Panc1 (cell line): ENCODE results near the gene RBKS. TPM values are rescaled to one million over a fixed set of nuclear protein-coding genes. Genes with fewer than 3 reads are reported as not detected.

Source experiments
- ATAC-seq: fragments of 200-7000 bp; cut with Tn5 transposase; 2 replicates; pipeline ENCODE4 v1.9.1; 2020; ENCODE audit warnings: mild to moderate bottlenecking, moderate library complexity
- BruUV-seq: library from RNA; stranded (reverse); fragments of 400-500 nt; replicated peaks from 2 replicates; lab custom pipeline; 2021; lab: Mats Ljungman, UMichigan
- CTCF ChIA-PET: fragments of 300-600 bp; sonication (Branson Sonifier 250); formaldehyde crosslinking; loops from one replicate; lab custom pipeline; 2022; ENCODE audit warnings: antibody characterized with exemption; lab: Charles Lee
- POLR2A ChIA-PET: fragments of 300-600 bp; sonication (Branson Sonifier 250); formaldehyde crosslinking; loops from one replicate; lab custom pipeline; 2022; ENCODE audit warnings: antibody characterized with exemption; lab: Charles Lee
- DNase-seq: peaks from one replicate; pipeline ENCODE4 v3.0.0-alpha.2; 2010; ENCODE audit warnings: low read depth, low spot score
- H3K27ac ChIP-seq: 2 replicates; pipeline ENCODE4 v1.5.1; 2011; ENCODE audit warnings: mild to moderate bottlenecking, low read length, inconsistent platforms
- H3K27me3 ChIP-seq: fragments of 200-500 bp; sonication (Bioruptor generic); 2 replicates; pipeline ENCODE4 v1.6.0; 2014; ENCODE audit warnings: low read length, inconsistent platforms; ENCODE audit not compliant: control insufficient read depth, insufficient read depth
- H3K36me3 ChIP-seq: fragments of 200-500 bp; sonication (Bioruptor generic); 2 replicates; pipeline ENCODE4 v1.5.1; 2014; ENCODE audit warnings: inconsistent platforms, mild to moderate bottlenecking, low read length, moderate library complexity; ENCODE audit not compliant: control insufficient read depth, insufficient read depth
- H3K4me1 ChIP-seq: 2 replicates; pipeline ENCODE4 v1.5.1; 2011; ENCODE audit warnings: inconsistent platforms, mild to moderate bottlenecking, low read length, moderate library complexity; ENCODE audit not compliant: control insufficient read depth, insufficient read depth
- H3K4me3 ChIP-seq, 2 experiments: 2 replicates each; pipeline ENCODE4 v1.5.1; 2011 to 2012; ENCODE audit warnings: low read depth in 2 of 2, low read length in 2 of 2, mild to moderate bottlenecking in 2 of 2, inconsistent platforms in 1 of 2, moderate library complexity in 1 of 2
- H3K9me3 ChIP-seq: fragments of 200-500 bp; sonication (Bioruptor generic); 2 replicates; pipeline ENCODE4 v1.5.1; 2014; ENCODE audit warnings: low read depth, mild to moderate bottlenecking, inconsistent platforms, low read length, moderate library complexity; ENCODE audit not compliant: control insufficient read depth, insufficient read depth
- POLR2AphosphoS5 ChIP-seq: IDR thresholded peaks from 2 replicates; pipeline ENCODE4 v1.6.1; 2012; ENCODE audit warnings: mild to moderate bottlenecking, low read depth, low read length, moderate library complexity
- SIN3A ChIP-seq: IDR thresholded peaks from 2 replicates; pipeline ENCODE4 v1.6.1; 2012; ENCODE audit warnings: low read depth, mild to moderate bottlenecking, low read length, moderate library complexity, borderline replicate concordance; ENCODE audit not compliant: insufficient read depth
- TCF7L2 ChIP-seq: IDR thresholded peaks from 2 replicates; pipeline ENCODE4 v1.6.1; 2011; ENCODE audit warnings: mild to moderate bottlenecking, low read depth, low read length, inconsistent platforms
- in situ Hi-C: cut with HindIII; loops from 2 replicates; pipeline ENCODE4 v1.10.0; 2016; ENCODE audit warnings: low sequenced_read_pairs, low pct_unique_long_range_greater_than_20kb
- intact Hi-C: fragments of 100-400 bp; cut with micrococcal nuclease; formaldehyde crosslinking; loops from one replicate; pipeline ENCODE4 v1.10.0; 2022; ENCODE audit not compliant: unreplicated experiment
- total RNA-seq: library from RNA; stranded (reverse); gene quantifications from one replicate; pipeline ENCODE4 v1.2.1, GENCODE V29; 2021; ENCODE audit not compliant: unreplicated experiment
- TF ChIP-seq, protein P1 (sequence below), 2 experiments: IDR thresholded peaks; 2 replicates each; pipeline ENCODE4 v1.6.1; 2011 to 2012; ENCODE audit warnings: low read depth in 2 of 2, control low read depth in 1 of 2, low read length in 1 of 2, mild to moderate bottlenecking in 1 of 2, moderate library complexity in 1 of 2; ENCODE audit not compliant: insufficient read depth in 1 of 2
- TF ChIP-seq, protein P2 (sequence below): fragments of 450-650 bp; IDR thresholded peaks from 2 replicates; pipeline ENCODE4 v1.5.1; 2017; ENCODE audit warnings: mild to moderate bottlenecking

Gene RBKS
- total RNA-seq, 1 experiment from 2014 or later = 2.2 TPM

DNA sequence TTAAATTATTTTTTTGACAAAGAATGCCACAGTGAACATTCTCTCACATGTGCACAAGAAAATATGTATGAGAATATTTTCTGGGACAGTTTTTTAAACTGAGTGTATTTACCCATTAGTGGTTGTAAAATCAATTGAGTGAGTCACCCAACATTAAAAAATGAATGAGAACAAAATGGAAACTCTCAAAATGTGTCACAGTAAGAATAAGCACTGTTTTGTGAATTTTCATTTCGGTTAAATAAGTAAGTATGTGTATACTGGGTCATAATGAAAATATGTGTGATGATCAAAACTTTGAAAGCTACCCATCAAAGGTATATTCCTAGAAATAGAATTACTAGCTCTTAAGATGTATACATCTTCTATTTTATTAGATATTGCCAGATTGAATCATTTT, 11.9 kb upstream of the RBKS start:
- CTCF ChIA-PET = no interaction called here
- no TSS peak for BruUV-seq
- POLR2A ChIA-PET = no interaction called here
- no peaks in the 10 kb centered on the region for H3K36me3 ChIP-seq
- H3K27me3 ChIP-seq = no peaks in the 10 kb centered on the region
- ATAC-seq = no peak
- intact Hi-C loops (no loop called here), in situ Hi-C loops (no loop called here)
- no peak for DNase-seq
- H3K4me1 ChIP-seq = no peaks in the 10 kb centered on the region
- TF ChIP-seq POLR2AphosphoS5 (no peak), SIN3A (no peak), TCF7L2 (no peak)
- TF ChIP-seq, protein P1, sequence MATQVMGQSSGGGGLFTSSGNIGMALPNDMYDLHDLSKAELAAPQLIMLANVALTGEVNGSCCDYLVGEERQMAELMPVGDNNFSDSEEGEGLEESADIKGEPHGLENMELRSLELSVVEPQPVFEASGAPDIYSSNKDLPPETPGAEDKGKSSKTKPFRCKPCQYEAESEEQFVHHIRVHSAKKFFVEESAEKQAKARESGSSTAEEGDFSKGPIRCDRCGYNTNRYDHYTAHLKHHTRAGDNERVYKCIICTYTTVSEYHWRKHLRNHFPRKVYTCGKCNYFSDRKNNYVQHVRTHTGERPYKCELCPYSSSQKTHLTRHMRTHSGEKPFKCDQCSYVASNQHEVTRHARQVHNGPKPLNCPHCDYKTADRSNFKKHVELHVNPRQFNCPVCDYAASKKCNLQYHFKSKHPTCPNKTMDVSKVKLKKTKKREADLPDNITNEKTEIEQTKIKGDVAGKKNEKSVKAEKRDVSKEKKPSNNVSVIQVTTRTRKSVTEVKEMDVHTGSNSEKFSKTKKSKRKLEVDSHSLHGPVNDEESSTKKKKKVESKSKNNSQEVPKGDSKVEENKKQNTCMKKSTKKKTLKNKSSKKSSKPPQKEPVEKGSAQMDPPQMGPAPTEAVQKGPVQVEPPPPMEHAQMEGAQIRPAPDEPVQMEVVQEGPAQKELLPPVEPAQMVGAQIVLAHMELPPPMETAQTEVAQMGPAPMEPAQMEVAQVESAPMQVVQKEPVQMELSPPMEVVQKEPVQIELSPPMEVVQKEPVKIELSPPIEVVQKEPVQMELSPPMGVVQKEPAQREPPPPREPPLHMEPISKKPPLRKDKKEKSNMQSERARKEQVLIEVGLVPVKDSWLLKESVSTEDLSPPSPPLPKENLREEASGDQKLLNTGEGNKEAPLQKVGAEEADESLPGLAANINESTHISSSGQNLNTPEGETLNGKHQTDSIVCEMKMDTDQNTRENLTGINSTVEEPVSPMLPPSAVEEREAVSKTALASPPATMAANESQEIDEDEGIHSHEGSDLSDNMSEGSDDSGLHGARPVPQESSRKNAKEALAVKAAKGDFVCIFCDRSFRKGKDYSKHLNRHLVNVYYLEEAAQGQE (IDR thresholded peaks at IDR 0.05; ENCODE audit: insufficient read depth in 1 of 2, low read depth in 2 of 2, low read length in 1 of 2) = no peak
- TF ChIP-seq, protein P2, sequence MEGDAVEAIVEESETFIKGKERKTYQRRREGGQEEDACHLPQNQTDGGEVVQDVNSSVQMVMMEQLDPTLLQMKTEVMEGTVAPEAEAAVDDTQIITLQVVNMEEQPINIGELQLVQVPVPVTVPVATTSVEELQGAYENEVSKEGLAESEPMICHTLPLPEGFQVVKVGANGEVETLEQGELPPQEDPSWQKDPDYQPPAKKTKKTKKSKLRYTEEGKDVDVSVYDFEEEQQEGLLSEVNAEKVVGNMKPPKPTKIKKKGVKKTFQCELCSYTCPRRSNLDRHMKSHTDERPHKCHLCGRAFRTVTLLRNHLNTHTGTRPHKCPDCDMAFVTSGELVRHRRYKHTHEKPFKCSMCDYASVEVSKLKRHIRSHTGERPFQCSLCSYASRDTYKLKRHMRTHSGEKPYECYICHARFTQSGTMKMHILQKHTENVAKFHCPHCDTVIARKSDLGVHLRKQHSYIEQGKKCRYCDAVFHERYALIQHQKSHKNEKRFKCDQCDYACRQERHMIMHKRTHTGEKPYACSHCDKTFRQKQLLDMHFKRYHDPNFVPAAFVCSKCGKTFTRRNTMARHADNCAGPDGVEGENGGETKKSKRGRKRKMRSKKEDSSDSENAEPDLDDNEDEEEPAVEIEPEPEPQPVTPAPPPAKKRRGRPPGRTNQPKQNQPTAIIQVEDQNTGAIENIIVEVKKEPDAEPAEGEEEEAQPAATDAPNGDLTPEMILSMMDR = no peak
- H3K27ac ChIP-seq = no peak overlapping the region
- no peaks in the 10 kb centered on the region for H3K9me3 ChIP-seq
- no peak overlapping the region for H3K4me3 ChIP-seq

DNA sequence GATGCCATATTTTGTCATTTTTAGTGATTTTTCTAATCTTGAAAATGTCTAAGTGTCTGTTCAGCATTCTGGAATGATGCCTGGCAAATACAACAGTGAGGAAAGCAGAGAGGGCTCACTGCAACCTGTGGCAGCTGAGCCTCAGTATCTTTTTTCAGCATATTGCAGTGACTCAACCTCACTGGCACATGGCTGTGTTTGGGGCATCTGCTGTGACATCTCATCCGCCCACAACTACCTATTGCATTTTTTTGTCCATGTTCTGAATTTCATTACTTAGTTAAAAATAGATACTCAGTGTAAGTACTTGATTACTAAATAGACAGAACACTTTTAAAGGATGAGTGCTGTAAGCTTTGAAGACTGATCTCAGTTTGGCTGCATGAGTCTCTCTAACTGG, 11.0 kb upstream of the RBKS start:
- in situ Hi-C loops (no loop called here), intact Hi-C loops (no loop called here)
- Histone ChIP-seq H3K27me3 (no peaks in the 10 kb centered on the region), H3K9me3 (no peaks in the 10 kb centered on the region), H3K27ac (no peak overlapping the region), H3K4me1 (no peaks in the 10 kb centered on the region), H3K4me3 (no peak overlapping the region), H3K36me3 (no peaks in the 10 kb centered on the region)
- no peak for ATAC-seq
- ChIA-PET POLR2A (no interaction called here), CTCF (no interaction called here)
- DNase-seq = no peak
- TF ChIP-seq, protein P2 = no peak
- TF ChIP-seq TCF7L2 = no peak
- TF ChIP-seq SIN3A = no peak
- no peak for TF ChIP-seq POLR2AphosphoS5
- TF ChIP-seq, protein P1 (IDR thresholded peaks at IDR 0.05; ENCODE audit: insufficient read depth in 1 of 2, low read depth in 2 of 2, low read length in 1 of 2) = no peak
- no TSS peak for BruUV-seq
